H1 (cell line): ENCODE results near the gene IL1A. TPM values are rescaled to one million over a fixed set of nuclear protein-coding genes. Genes with fewer than 3 reads are reported as not detected.

Experiments
- BCL11A ChIP-seq, 2 experiments: IDR thresholded peaks; one replicate each; pipeline ENCODE4 v1.6.1; 2011; ENCODE audit warnings: low read depth in 2 of 2, low read length in 2 of 2, mild to moderate bottlenecking in 2 of 2
- CTBP2 ChIP-seq: IDR thresholded peaks from 2 replicates; pipeline ENCODE4 v1.7.0; 2011; ENCODE audit warnings: borderline replicate concordance, mild to moderate bottlenecking, moderate library complexity, mixed read lengths, low read length; ENCODE audit not compliant: insufficient read depth, insufficient read length
- SIRT6 ChIP-seq: IDR thresholded peaks from one replicate; pipeline ENCODE4 v1.7.1; 2012; ENCODE audit warnings: low read length, inconsistent platforms
- polyA plus RNA-seq, 7 experiments: library from polyadenylated mRNA; depleted of rRNA in 3 of 7; stranded (reverse) in 5 of 7; unstranded in 2 of 7; fragments of >200 nt in 5 of 7; fragments of 200-250 nt in 2 of 7; gene quantifications; 1 replicate in 5 of 7; 2 replicates in 1 of 7; 4 replicates in 1 of 7; pipeline versions ENCODE4 v1.2.1 to v1.2.3, GENCODE V29; 2011 to 2013; ENCODE audit warnings: missing spikeins in 2 of 7, mixed read lengths in 2 of 7
- total RNA-seq: library from RNA; stranded (reverse); fragmentation: NEBNext Ultra II Directional; extraction: Animal tissue kit (Norgen Biotek cat#: 25700); gene quantifications from 2 replicates; pipeline ENCODE4 v1.2.1, GENCODE V29; 2021

IL1A gene
- total and polyA plus RNA-seq, 2 of the 8 experiments (the other 6 are each of a cell fraction or from before 2014, with no cell fraction given) = 0.32 to 0.74 TPM

- no peak for TF ChIP-seq BCL11A (IDR thresholded peaks at IDR 0.05; ENCODE audit: low read depth in 2 of 2, low read length in 2 of 2)
- TF ChIP-seq SIRT6 = no peak
- TF ChIP-seq CTBP2 = no peak
Observed at GRCh38 chr2:112773556-112773955, 10.7 kb downstream of the IL1A start (continued).
